RWPE2 (cell line): ENCODE data around the gene BTBD9.

Experiments
- ATAC-seq: fragments of 200-7000 bp; cut with Tn5 transposase; 3 replicates; pipeline ENCODE4 v1.9.1; 2021; ENCODE audit warnings: low read depth
- DNase-seq: peaks from one replicate; pipeline ENCODE4 v3.0.0-alpha.2; 2020; ENCODE audit warnings: low spot score
- H3K27ac ChIP-seq: fragments of 450-650 bp; 2 replicates; pipeline ENCODE4 v1.5.1; 2017; ENCODE audit warnings: mild to moderate bottlenecking; ENCODE audit not compliant: poor library complexity, severe bottlenecking
- H3K27me3 ChIP-seq: fragments of 250-450 bp; sonication (Bioruptor Pico); 2 replicates; pipeline ENCODE4 v1.5.1; 2021; ENCODE audit warnings: mild to moderate bottlenecking, moderate library complexity; ENCODE audit not compliant: insufficient read depth, poor library complexity, severe bottlenecking
- H3K36me3 ChIP-seq: fragments of 250-450 bp; sonication (Bioruptor Pico); 2 replicates; pipeline ENCODE4 v1.5.1; 2020; ENCODE audit warnings: low read depth, mild to moderate bottlenecking, moderate library complexity
- H3K4me1 ChIP-seq: fragments of 250-450 bp; sonication (Bioruptor Pico); 2 replicates; pipeline ENCODE4 v1.5.1; 2021; ENCODE audit warnings: mild to moderate bottlenecking, moderate library complexity; ENCODE audit not compliant: insufficient read depth, poor library complexity, severe bottlenecking
- H3K4me3 ChIP-seq: fragments of 250-450 bp; sonication (Bioruptor Pico); 2 replicates; pipeline ENCODE4 v1.5.1; 2021; ENCODE audit warnings: mild to moderate bottlenecking, moderate library complexity; ENCODE audit not compliant: severe bottlenecking
- H3K9me3 ChIP-seq: fragments of 250-450 bp; sonication (Bioruptor Pico); 2 replicates; pipeline ENCODE4 v1.5.1; 2021; ENCODE audit warnings: mild to moderate bottlenecking, moderate library complexity; ENCODE audit not compliant: severe bottlenecking
- CTCF ChIP-seq: fragments of 450-650 bp; IDR thresholded peaks from one replicate; pipeline ENCODE4 v1.5.1; 2017; ENCODE audit warnings: mild to moderate bottlenecking, moderate library complexity; ENCODE audit not compliant: poor library complexity, severe bottlenecking

BTBD9 gene

GRCh38 chr6:38316099-38316868, 323.4 kb downstream of the BTBD9 start:
- DNase-seq (no peak), ATAC-seq (no peak)
- no peak overlapping the region for H3K4me3 ChIP-seq
- no peaks in the 10 kb centered on the region for H3K27me3 ChIP-seq
- H3K27ac ChIP-seq = no peak overlapping the region
- TF ChIP-seq CTCF = no peak
- no peaks in the 10 kb centered on the region for H3K9me3 ChIP-seq
- H3K4me1 ChIP-seq = no peaks in the 10 kb centered on the region
- H3K36me3 ChIP-seq = no peaks in the 10 kb centered on the region

- Histone ChIP-seq H3K4me3 (no peak overlapping the region), H3K4me1 (no peaks in the 10 kb centered on the region), H3K27me3 (no peaks in the 10 kb centered on the region), H3K9me3 (no peaks in the 10 kb centered on the region), H3K27ac (no peak overlapping the region), H3K36me3 (no peaks in the 10 kb centered on the region)
- ATAC-seq (no peak), DNase-seq (no peak)
- TF ChIP-seq CTCF = no peak
Measured at GRCh38 chr6:38311201-38311600, 328.5 kb downstream of the BTBD9 start.

- ATAC-seq (no peak), DNase-seq (no peak)
- Histone ChIP-seq H3K4me1 (no peaks in the 10 kb centered on the region), H3K27ac (no peak overlapping the region), H3K36me3 (no peaks in the 10 kb centered on the region), H3K27me3 (no peaks in the 10 kb centered on the region), H3K4me3 (no peak overlapping the region), H3K9me3 (no peaks in the 10 kb centered on the region)
- no peak for TF ChIP-seq CTCF
Measured at GRCh38 chr6:38310061-38310460, 329.7 kb downstream of the BTBD9 start.

GRCh38 chr6:38307740-38308139, 332.0 kb downstream of the BTBD9 start:
- Histone ChIP-seq H3K4me1 (no peaks in the 10 kb centered on the region), H3K27ac (no peak overlapping the region), H3K27me3 (no peaks in the 10 kb centered on the region), H3K9me3 (no peaks in the 10 kb centered on the region), H3K4me3 (no peak overlapping the region), H3K36me3 (no peaks in the 10 kb centered on the region)
- TF ChIP-seq CTCF = no peak
- DNase-seq (no peak), ATAC-seq (no peak)

GRCh38 chr6:38306931-38307330, 332.8 kb downstream of the BTBD9 start:
- no peak overlapping the region for H3K27ac ChIP-seq
- no peak for TF ChIP-seq CTCF
- H3K27me3 ChIP-seq = no peaks in the 10 kb centered on the region
- H3K9me3 ChIP-seq = no peaks in the 10 kb centered on the region
- DNase-seq (no peak), ATAC-seq (no peak)
- no peak overlapping the region for H3K4me3 ChIP-seq
- H3K4me1 ChIP-seq = no peaks in the 10 kb centered on the region
- no peaks in the 10 kb centered on the region for H3K36me3 ChIP-seq
